ENCODE data around the gene CRACR2B.

CRACR2B gene

DNA sequence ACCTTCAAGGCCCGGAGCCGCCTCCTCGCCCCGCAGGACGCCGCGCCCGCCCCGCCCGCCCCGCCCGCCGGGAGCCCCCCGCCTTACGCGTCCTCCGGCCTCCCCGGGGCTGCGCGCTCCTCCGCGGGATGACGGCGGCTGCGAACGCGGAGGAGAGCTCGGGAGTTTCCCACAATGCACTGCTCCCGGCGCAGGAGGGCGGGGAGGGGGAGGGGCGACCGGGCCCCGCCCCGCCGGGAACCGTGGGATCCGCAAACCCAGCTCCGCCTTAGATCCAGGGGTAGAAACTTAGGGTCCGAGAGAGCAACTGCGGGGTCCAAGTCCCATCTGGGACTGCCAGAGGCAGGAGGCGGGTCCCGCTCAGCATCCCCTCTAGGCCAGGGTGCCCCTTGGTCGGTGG is 37.8 kb upstream of the CRACR2B start, which contains the start of gene CEND1:
TSS of gene CEND1 (minus strand) at position 148 of the 400 bp plus-strand sequence. CDS start 1,514 bp downstream, outside the sequence.
- Histone ChIP-seq H3K27me3 (ENCODE audit: control insufficient read depth, insufficient read depth, low read length) (no peaks in the 10 kb centered on the region), H3K4me1 (ENCODE audit: control insufficient read depth, insufficient read depth, low read length) (peaks cover 2% of the 10 kb centered on the region)

DNA sequence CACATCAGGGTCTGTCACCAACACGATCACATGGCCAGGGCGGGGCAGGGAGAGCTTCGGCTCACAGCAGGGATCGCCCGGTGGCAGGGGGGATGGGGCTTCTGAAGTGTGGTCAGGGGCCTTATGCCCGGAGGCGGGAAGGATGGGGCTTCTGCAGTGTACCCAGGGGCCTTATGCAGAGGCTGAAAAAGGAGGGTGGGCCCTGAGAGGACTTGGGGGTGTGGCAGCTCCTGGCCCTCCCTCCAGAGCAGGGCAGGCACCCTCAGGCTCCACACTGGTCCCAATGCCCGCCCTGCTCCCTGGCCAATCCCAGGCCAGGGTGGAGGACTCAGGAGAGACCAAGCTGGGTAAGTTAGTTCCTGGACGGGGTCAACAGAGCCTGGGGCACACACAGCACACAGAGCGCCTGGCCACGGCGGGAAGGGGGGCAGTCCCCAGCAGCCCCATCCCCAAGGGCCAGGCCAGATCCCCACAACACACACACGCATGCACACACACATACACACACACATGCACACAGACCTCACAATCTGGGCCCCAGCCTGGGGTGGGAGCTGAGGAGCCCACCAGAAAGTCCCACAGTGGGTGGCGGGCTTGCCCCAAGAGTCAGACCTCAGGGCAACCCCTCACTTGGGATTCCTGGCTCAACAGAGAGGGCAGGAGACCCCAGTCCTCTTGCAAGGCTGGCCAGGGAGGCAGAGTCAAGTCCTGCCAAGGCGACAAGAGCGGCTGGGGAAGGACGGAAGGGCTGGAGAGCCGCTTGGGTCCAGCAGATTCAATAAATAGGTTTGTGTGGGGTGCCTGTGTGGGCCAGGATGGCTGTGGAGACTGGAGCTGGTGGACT is 36.8 kb upstream of the CRACR2B start:
- peak overlapping the region; percentile 18 for H3K4me3 ChIP-seq (ENCODE audit: low read depth, low read length)
- peaks cover 33% of the 10 kb centered on the region for H3K36me3 ChIP-seq (ENCODE audit: control insufficient read depth, insufficient read depth, low read length)
- no peak overlapping the region for H3K9ac ChIP-seq (ENCODE audit: low read depth, low read length)
- no peaks in the 10 kb centered on the region for H3K9me3 ChIP-seq (ENCODE audit: control insufficient read depth, insufficient read depth, low read length)
- H3K27me3 ChIP-seq (ENCODE audit: control insufficient read depth, insufficient read depth, low read length), result no peaks in the 10 kb centered on the region
- H3K4me1 ChIP-seq (ENCODE audit: control insufficient read depth, insufficient read depth, low read length), result peaks cover 2% of the 10 kb centered on the region

More for the DNA sequence above, 37.8 kb upstream of the CRACR2B start, which contains the start of gene CEND1:
- Histone ChIP-seq H3K36me3 (ENCODE audit: control insufficient read depth, insufficient read depth, low read length) (peaks cover 33% of the 10 kb centered on the region), H3K4me3 (ENCODE audit: low read depth, low read length) (peak within 1 kb of the TSS; percentile 35), H3K9me3 (ENCODE audit: control insufficient read depth, insufficient read depth, low read length) (no peaks in the 10 kb centered on the region), H3K9ac (ENCODE audit: low read depth, low read length) (peak within 1 kb of the TSS; percentile 24)

- no peak overlapping the region for H3K9ac ChIP-seq (ENCODE audit: low read depth, low read length)
- H3K4me3 ChIP-seq (ENCODE audit: low read depth, low read length), result no peak overlapping the region
- peaks cover 33% of the 10 kb centered on the region for H3K36me3 ChIP-seq (ENCODE audit: control insufficient read depth, insufficient read depth, low read length)
- H3K9me3 ChIP-seq (ENCODE audit: control insufficient read depth, insufficient read depth, low read length), result no peaks in the 10 kb centered on the region
- no peaks in the 10 kb centered on the region for H3K27me3 ChIP-seq (ENCODE audit: control insufficient read depth, insufficient read depth, low read length)
- H3K4me1 ChIP-seq (ENCODE audit: control insufficient read depth, insufficient read depth, low read length), result peaks cover 6% of the 10 kb centered on the region
These were observed 35.8 kb upstream of the CRACR2B start for GRCh38 chr11:791658-792534.

GRCh38 chr11:792535-792821 is 35.2 kb upstream of the CRACR2B start:
- Histone ChIP-seq H3K36me3 (ENCODE audit: control insufficient read depth, insufficient read depth, low read length) (peaks cover 33% of the 10 kb centered on the region), H3K27me3 (ENCODE audit: control insufficient read depth, insufficient read depth, low read length) (no peaks in the 10 kb centered on the region), H3K4me3 (ENCODE audit: low read depth, low read length) (no peak overlapping the region), H3K4me1 (ENCODE audit: control insufficient read depth, insufficient read depth, low read length) (peaks cover 6% of the 10 kb centered on the region), H3K9me3 (ENCODE audit: control insufficient read depth, insufficient read depth, low read length) (no peaks in the 10 kb centered on the region), H3K9ac (ENCODE audit: low read depth, low read length) (no peak overlapping the region)

GRCh38 chr11:792873-793272 is 34.8 kb upstream of the CRACR2B start:
- Histone ChIP-seq H3K4me3 (ENCODE audit: low read depth, low read length) (no peak overlapping the region), H3K9ac (ENCODE audit: low read depth, low read length) (no peak overlapping the region), H3K9me3 (ENCODE audit: control insufficient read depth, insufficient read depth, low read length) (no peaks in the 10 kb centered on the region), H3K4me1 (ENCODE audit: control insufficient read depth, insufficient read depth, low read length) (peaks cover 6% of the 10 kb centered on the region), H3K36me3 (ENCODE audit: control insufficient read depth, insufficient read depth, low read length) (peaks cover 33% of the 10 kb centered on the region), H3K27me3 (ENCODE audit: control insufficient read depth, insufficient read depth, low read length) (no peaks in the 10 kb centered on the region)

DNA sequence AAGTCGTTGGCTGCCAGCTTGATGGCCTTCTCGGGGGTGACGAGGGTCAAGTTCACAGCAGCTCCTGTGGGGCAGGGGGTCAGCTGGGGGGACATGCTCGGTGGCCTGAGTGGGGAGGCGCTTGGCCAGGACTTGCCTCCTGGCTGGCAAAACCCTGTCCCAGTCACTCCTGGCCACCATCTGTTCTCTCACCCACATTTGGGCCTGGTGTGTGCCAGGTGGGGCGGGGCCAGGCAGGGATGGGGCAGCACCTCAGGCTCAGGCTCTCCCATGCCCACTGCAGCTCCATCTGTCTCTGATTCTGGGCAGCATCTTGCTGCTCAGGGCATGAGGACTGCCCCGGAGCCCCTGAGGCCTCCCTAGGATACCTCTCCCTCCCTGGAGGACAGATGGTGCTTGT is 34.2 kb upstream of the CRACR2B start:
- H3K9me3 ChIP-seq (ENCODE audit: control insufficient read depth, insufficient read depth, low read length), result no peaks in the 10 kb centered on the region
- H3K9ac ChIP-seq (ENCODE audit: low read depth, low read length), result no peak overlapping the region
- peaks cover 33% of the 10 kb centered on the region for H3K36me3 ChIP-seq (ENCODE audit: control insufficient read depth, insufficient read depth, low read length)
- no peak overlapping the region for H3K4me3 ChIP-seq (ENCODE audit: low read depth, low read length)
- no peaks in the 10 kb centered on the region for H3K27me3 ChIP-seq (ENCODE audit: control insufficient read depth, insufficient read depth, low read length)
- H3K4me1 ChIP-seq (ENCODE audit: control insufficient read depth, insufficient read depth, low read length), result peaks cover 6% of the 10 kb centered on the region

- Histone ChIP-seq H3K4me1 (ENCODE audit: control insufficient read depth, insufficient read depth, low read length) (peaks cover 6% of the 10 kb centered on the region), H3K36me3 (ENCODE audit: control insufficient read depth, insufficient read depth, low read length) (peaks cover 34% of the 10 kb centered on the region), H3K27me3 (ENCODE audit: control insufficient read depth, insufficient read depth, low read length) (no peaks in the 10 kb centered on the region), H3K9ac (ENCODE audit: low read depth, low read length) (no peak overlapping the region), H3K9me3 (ENCODE audit: control insufficient read depth, insufficient read depth, low read length) (no peaks in the 10 kb centered on the region), H3K4me3 (ENCODE audit: low read depth, low read length) (no peak overlapping the region)
These were observed 33.5 kb upstream of the CRACR2B start for GRCh38 chr11:794013-794765.

DNA sequence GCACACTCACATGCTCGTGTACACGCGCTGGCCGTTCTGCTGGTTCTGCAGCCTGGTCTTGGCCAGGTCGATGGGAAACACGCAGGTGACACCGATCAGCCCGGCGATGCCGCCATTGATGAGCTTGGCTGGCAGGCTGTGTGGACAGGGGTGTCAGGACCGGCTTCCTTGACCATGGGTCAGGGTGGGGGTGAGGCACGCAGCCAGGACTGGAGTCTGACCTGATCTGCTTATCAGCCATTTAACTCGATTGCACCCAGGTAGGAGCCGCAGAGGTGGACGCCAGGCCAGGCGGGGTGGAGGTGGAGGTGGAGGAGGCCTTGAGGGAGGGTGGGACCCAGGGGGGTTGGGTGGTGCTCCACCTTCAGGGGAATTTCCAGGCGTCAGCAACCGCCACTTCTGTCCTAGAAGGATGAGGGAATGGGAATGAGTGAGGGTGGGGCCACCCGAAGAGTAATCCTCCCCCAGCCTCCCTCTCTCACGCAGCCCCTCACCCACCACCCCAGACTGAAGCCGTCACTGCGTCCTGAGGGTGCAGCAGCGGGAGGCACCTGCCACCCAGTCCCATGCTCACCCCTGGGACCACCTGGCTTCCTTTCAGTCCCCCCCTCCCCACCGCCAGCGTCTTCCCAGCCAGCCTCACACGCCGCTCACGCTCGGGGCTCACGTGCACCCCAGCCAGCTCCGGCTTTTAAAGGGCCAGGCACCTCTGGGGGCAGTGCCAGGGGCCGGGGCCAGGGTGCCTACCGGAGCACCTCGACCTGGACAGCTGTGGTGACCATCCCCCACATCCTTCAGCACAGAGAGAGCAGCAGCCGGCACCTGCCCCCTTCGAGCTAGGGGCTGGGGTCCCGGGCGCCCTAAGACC is 32.7 kb upstream of the CRACR2B start:
- no peak overlapping the region for H3K4me3 ChIP-seq (ENCODE audit: low read depth, low read length)
- no peaks in the 10 kb centered on the region for H3K27me3 ChIP-seq (ENCODE audit: control insufficient read depth, insufficient read depth, low read length)
- H3K4me1 ChIP-seq (ENCODE audit: control insufficient read depth, insufficient read depth, low read length), result peaks cover 6% of the 10 kb centered on the region
- H3K9ac ChIP-seq (ENCODE audit: low read depth, low read length), result no peak overlapping the region
- peaks cover 41% of the 10 kb centered on the region for H3K36me3 ChIP-seq (ENCODE audit: control insufficient read depth, insufficient read depth, low read length)
- H3K9me3 ChIP-seq (ENCODE audit: control insufficient read depth, insufficient read depth, low read length), result no peaks in the 10 kb centered on the region

- Histone ChIP-seq H3K9ac (ENCODE audit: low read depth, low read length) (peak overlapping the region; percentile 24), H3K9me3 (ENCODE audit: control insufficient read depth, insufficient read depth, low read length) (no peaks in the 10 kb centered on the region), H3K4me1 (ENCODE audit: control insufficient read depth, insufficient read depth, low read length) (peaks cover 6% of the 10 kb centered on the region), H3K27me3 (ENCODE audit: control insufficient read depth, insufficient read depth, low read length) (no peaks in the 10 kb centered on the region), H3K4me3 (ENCODE audit: low read depth, low read length) (peak overlapping the region; percentile 74), H3K36me3 (ENCODE audit: control insufficient read depth, insufficient read depth, low read length) (peaks cover 43% of the 10 kb centered on the region)
These were observed 31.8 kb upstream of the CRACR2B start for GRCh38 chr11:795634-796564.

- Histone ChIP-seq H3K9ac (ENCODE audit: low read depth, low read length) (peak overlapping the region; percentile 24), H3K36me3 (ENCODE audit: control insufficient read depth, insufficient read depth, low read length) (peaks cover 42% of the 10 kb centered on the region), H3K9me3 (ENCODE audit: control insufficient read depth, insufficient read depth, low read length) (no peaks in the 10 kb centered on the region), H3K27me3 (ENCODE audit: control insufficient read depth, insufficient read depth, low read length) (no peaks in the 10 kb centered on the region), H3K4me3 (ENCODE audit: low read depth, low read length) (peak overlapping the region; percentile 74), H3K4me1 (ENCODE audit: control insufficient read depth, insufficient read depth, low read length) (peaks cover 4% of the 10 kb centered on the region)
These were observed 31.0 kb upstream of the CRACR2B start for GRCh38 chr11:796565-797295.

All from iPS-15b (cell line).